ENCODE measurements around the gene MYO6.

MYO6 gene

DNA sequence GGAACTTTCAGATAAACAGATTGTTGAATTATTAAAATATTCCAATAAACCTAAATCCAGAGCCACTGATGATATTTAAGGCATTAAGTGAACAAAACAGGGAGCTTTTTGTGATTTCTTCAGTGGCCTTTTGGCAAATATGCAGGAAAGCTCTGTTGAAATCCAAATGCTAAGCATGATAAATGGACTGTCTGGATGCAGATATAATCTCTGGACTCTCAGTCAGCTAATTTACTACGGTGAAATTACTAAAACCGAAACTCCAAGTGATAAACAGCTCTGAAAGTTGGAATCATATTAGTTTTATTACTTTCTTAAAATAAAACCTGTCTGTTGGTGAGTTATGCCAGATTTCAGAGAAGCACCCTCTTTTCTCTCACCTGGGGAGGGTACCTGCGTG is 203.1 kb downstream of the MYO6 start:
- H3K27ac ChIP-seq, result no peak overlapping the region
- TF ChIP-seq, protein P1, sequence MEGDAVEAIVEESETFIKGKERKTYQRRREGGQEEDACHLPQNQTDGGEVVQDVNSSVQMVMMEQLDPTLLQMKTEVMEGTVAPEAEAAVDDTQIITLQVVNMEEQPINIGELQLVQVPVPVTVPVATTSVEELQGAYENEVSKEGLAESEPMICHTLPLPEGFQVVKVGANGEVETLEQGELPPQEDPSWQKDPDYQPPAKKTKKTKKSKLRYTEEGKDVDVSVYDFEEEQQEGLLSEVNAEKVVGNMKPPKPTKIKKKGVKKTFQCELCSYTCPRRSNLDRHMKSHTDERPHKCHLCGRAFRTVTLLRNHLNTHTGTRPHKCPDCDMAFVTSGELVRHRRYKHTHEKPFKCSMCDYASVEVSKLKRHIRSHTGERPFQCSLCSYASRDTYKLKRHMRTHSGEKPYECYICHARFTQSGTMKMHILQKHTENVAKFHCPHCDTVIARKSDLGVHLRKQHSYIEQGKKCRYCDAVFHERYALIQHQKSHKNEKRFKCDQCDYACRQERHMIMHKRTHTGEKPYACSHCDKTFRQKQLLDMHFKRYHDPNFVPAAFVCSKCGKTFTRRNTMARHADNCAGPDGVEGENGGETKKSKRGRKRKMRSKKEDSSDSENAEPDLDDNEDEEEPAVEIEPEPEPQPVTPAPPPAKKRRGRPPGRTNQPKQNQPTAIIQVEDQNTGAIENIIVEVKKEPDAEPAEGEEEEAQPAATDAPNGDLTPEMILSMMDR (conservative IDR thresholded peaks at IDR 0.05), result no peak

DNA sequence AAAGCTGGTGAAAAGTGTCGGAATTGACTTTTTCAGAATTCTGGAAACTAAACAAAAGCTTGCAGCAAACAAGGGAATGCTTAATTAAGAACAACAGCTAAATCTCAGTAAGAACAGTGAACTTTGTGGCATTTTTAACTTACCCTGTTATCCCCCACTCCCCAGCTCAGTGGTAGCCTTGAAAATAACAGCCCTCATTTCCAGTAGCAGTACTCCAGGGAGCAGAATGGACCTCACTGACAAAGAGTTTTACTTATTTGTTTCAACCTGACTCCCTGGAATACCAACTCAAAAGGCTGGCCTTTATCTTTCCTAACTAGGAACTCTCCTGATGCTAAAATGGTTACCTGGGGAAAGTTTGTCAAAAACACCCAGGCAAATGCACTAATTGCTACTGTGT is 214.5 kb downstream of the MYO6 start:
- TF ChIP-seq, protein P1 (conservative IDR thresholded peaks at IDR 0.05), result no peak
- no peak overlapping the region for H3K27ac ChIP-seq

GRCh38 chr6:75968143-75968542 is 219.1 kb downstream of the MYO6 start:
- no peak overlapping the region for H3K27ac ChIP-seq
- TF ChIP-seq, protein P1 (conservative IDR thresholded peaks at IDR 0.05), result no peak
